Choroid plexus epithelial cell (primary cell): Measurements from ENCODE around the gene SOX15.

Experiments used
- DNase-seq: peaks from one replicate; pipeline ENCODE4 v3.0.0-alpha.2; 2010; ENCODE audit warnings: low read depth
- H3K4me3 ChIP-seq: 2 replicates; pipeline ENCODE4 v1.5.1; 2011; ENCODE audit warnings: low read depth, mild to moderate bottlenecking, control low read depth, low read length, moderate library complexity
- CTCF ChIP-seq: conservative IDR thresholded peaks from 2 replicates; pipeline ENCODE4 v1.5.1; 2011; ENCODE audit warnings: low read depth, mild to moderate bottlenecking, control low read depth, inconsistent platforms, low read length, moderate library complexity

Gene SOX15

GRCh38 chr17:7576432-7576937 lies 13.4 kb downstream of the SOX15 start:
- no peak for TF ChIP-seq CTCF
- no peak for DNase-seq
- no peak overlapping the region for H3K4me3 ChIP-seq

GRCh38 chr17:7575959-7576358 lies 13.9 kb downstream of the SOX15 start:
- TF ChIP-seq CTCF: no peak
- no peak overlapping the region for H3K4me3 ChIP-seq
- no peak for DNase-seq

- no peak for DNase-seq
- H3K4me3 ChIP-seq: peak overlapping the region; percentile 99
- no peak for TF ChIP-seq CTCF
These were observed 14.4 kb downstream of the SOX15 start for GRCh38 chr17:7575481-7575883.

GRCh38 chr17:7574176-7574953 lies 15.5 kb downstream of the SOX15 start:
- DNase-seq: peak; percentile 39
- TF ChIP-seq CTCF: no peak
- peak overlapping the region; percentile 99 for H3K4me3 ChIP-seq

- TF ChIP-seq CTCF: no peak
- peak; percentile 97 for DNase-seq
These were observed 16.4 kb downstream of the SOX15 start for GRCh38 chr17:7573324-7574080.

GRCh38 chr17:7572588-7573323 lies 17.1 kb downstream of the SOX15 start:
- TF ChIP-seq CTCF: peak; percentile 15
- H3K4me3 ChIP-seq: peak overlapping the region; percentile 99
- peak; percentile 99 for DNase-seq

More at GRCh38 chr17:7573324-7574080, 16.4 kb downstream of the SOX15 start:
- peak overlapping the region; percentile 99 for H3K4me3 ChIP-seq
